ENCODE results near the gene SSBP3. TPM values are rescaled to one million over a fixed set of nuclear protein-coding genes. Genes with fewer than 3 reads are reported as not detected.

Gene SSBP3
- total RNA-seq, 1 donor, result 14.5 TPM

DNA sequence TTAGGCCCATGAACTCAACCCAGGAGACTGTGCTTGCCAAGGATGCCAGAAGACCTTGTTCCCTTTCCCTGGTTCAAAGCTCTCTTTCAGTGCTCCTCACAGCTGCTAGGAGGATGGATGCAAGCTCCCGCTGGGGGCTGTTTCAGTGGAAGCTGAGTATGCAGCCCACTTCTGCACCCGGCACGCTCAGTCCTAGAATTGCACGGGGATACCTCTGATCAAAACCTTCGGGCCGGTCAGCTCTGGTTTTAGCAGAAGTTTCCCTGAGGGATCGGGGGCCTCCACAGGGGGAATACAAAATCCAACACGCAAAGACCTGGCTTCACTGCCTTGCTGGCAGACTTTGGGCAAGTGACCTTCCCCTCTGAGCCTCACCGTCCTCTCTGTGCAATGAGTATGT is 4.2 kb upstream of the SSBP3 start:
- Histone ChIP-seq H3K36me3 (ENCODE audit: insufficient read depth, low read length) (no peaks in the 10 kb centered on the region), H3K4me1 (ENCODE audit: insufficient read depth, low read length) (peaks cover 21% of the 10 kb centered on the region), H3K9me3 (ENCODE audit: low read depth, low read length) (no peaks in the 10 kb centered on the region), H4K20me1 (ENCODE audit: insufficient read depth, low read length) (peaks cover under 1% of the 10 kb centered on the region), H3K27me3 (ENCODE audit: insufficient read depth, low read length) (no peaks in the 10 kb centered on the region), H3K27ac (ENCODE audit: low read depth, low read length) (no peak overlapping the region), H2AFZ (ENCODE audit: low read length) (no peak overlapping the region), H3K4me3 (ENCODE audit: insufficient read depth, low read length) (no peak overlapping the region), H3K79me2 (ENCODE audit: insufficient read depth, low read length) (peaks cover under 1% of the 10 kb centered on the region), H3K4me2 (ENCODE audit: insufficient read depth, low read length) (no peak overlapping the region)
- no peak for DNase-seq (ENCODE audit: insufficient read length, low spot score, missing footprints)
- TF ChIP-seq CTCF (IDR thresholded peaks at IDR 0.05; ENCODE audit: extremely low read depth, low read depth, low read length), result no peak

DNA sequence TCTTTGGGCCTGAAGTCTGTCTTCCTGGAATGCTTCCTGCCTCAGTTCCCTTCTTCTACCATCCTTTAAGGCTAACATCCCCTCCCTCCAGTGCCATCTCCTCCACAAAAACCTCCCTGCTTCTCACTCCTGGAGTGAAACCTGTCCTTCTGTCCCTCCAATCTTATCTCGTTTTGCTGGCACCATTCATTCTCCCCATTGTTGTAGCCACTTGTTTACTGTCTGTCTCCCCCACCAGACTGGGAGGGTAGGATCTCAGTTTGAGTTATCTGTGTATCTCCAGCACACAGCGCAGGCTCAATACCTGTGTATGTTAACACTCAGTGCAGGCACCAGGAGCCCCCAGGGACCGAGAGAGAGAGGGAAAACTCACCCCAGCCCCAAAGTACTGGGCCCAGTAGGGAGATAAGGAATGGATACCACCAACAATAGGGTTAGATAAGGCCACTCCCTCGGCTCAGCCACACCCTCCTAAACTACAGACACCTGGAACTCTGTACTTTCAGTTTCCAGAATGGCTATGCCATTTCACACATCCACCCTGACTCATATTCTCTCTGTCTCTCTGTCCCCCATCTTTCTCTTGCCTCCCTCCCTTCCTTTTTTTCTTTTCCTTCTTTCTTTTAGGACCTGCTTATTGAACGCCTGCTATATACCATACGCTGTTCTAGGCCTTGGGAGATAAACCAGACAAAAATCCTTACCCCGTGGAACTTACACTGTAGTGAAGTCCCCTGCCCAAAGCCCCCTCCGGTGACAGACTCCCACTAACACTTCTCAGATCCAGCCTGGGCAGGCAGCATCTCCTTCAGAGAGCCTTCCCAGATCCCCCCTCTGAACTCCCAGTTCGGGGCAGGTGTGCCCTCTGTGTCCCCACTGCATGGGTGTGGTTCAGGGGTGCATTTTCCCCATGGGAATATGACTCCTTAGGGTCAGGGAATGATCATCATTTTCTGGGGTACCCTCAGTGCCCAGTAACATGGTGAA is 3.3 kb upstream of the SSBP3 start:
- H2AFZ ChIP-seq (ENCODE audit: low read length), result peak overlapping the region; percentile 16
- H3K79me2 ChIP-seq (ENCODE audit: insufficient read depth, low read length), result peaks cover 7% of the 10 kb centered on the region
- DNase-seq (ENCODE audit: insufficient read length, low spot score, missing footprints), result no peak
- no peaks in the 10 kb centered on the region for H3K27me3 ChIP-seq (ENCODE audit: insufficient read depth, low read length)
- no peak overlapping the region for H3K27ac ChIP-seq (ENCODE audit: low read depth, low read length)
- no peak for TF ChIP-seq CTCF (IDR thresholded peaks at IDR 0.05; ENCODE audit: extremely low read depth, low read depth, low read length)
- H3K4me3 ChIP-seq (ENCODE audit: insufficient read depth, low read length), result no peak overlapping the region
- H3K36me3 ChIP-seq (ENCODE audit: insufficient read depth, low read length), result no peaks in the 10 kb centered on the region
- H4K20me1 ChIP-seq (ENCODE audit: insufficient read depth, low read length), result peaks cover 4% of the 10 kb centered on the region
- peaks cover 29% of the 10 kb centered on the region for H3K4me1 ChIP-seq (ENCODE audit: insufficient read depth, low read length)
- H3K9me3 ChIP-seq (ENCODE audit: low read depth, low read length), result no peaks in the 10 kb centered on the region
- H3K4me2 ChIP-seq (ENCODE audit: insufficient read depth, low read length), result no peak overlapping the region

DNA sequence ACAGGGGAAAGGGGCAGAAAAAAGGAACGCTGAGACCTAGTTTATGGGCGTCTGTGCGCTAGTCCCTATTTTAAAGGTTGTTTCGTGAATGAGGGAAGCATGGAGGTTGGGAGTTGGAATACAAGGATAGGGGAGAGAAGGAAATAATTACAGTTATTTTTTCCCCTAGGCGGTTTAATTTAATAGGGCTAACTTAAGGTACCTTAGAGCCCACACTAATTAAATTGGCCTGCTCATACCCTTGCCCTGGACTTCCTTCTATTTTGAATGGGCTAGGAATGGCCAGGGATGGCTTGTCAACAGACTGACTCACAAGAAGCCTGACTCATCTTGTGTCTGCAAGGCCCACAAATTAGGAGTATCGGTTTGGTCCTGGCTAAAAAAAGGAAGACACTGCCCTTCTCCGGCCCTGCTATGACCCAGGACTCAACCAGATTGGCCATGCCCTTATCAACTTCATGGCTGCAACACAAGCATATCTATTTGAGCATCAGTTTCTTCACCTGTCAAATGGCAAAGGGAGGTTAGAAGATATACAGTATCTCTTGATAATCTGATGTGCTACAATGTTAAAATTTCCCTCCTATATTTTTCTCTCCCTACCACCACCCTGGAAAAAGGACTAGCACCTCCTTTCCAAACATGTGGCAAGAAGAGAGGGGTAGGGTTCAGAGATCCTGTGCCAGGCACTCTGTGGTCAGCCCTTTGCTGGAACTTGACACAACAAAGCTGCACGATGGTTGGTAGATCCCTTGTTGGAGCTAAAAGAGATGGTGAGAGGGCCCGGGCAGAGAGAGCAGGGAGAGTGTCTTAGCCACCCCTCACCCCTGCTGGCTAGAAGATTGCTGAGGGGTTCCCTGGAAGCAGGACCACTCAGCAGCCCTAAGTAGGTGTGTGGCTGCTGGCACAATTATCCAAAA is 2.2 kb upstream of the SSBP3 start:
- H3K9me3 ChIP-seq (ENCODE audit: low read depth, low read length), result no peaks in the 10 kb centered on the region
- peaks cover 39% of the 10 kb centered on the region for H3K4me1 ChIP-seq (ENCODE audit: insufficient read depth, low read length)
- peak overlapping the region; percentile 68 for H3K27ac ChIP-seq (ENCODE audit: low read depth, low read length)
- peaks cover 6% of the 10 kb centered on the region for H4K20me1 ChIP-seq (ENCODE audit: insufficient read depth, low read length)
- peak overlapping the region; percentile 16 for H2AFZ ChIP-seq (ENCODE audit: low read length)
- no peak for TF ChIP-seq CTCF (IDR thresholded peaks at IDR 0.05; ENCODE audit: extremely low read depth, low read depth, low read length)
- peak; percentile 99 for DNase-seq (ENCODE audit: insufficient read length, low spot score, missing footprints)
- H3K4me3 ChIP-seq (ENCODE audit: insufficient read depth, low read length), result peak overlapping the region; percentile 80
- H3K4me2 ChIP-seq (ENCODE audit: insufficient read depth, low read length), result peak overlapping the region; percentile 92
- peaks cover 14% of the 10 kb centered on the region for H3K79me2 ChIP-seq (ENCODE audit: insufficient read depth, low read length)
- no peaks in the 10 kb centered on the region for H3K27me3 ChIP-seq (ENCODE audit: insufficient read depth, low read length)
- no peaks in the 10 kb centered on the region for H3K36me3 ChIP-seq (ENCODE audit: insufficient read depth, low read length)

Measured in osteoblast (primary cell).